Stimulated activated CD8-positive, alpha-beta memory T cell treated with anti-CD3 and anti-CD28 coated beads, Interleukin-15, amount 100 ng/mL, for 24 hours (primary cell): ENCODE measurements around the gene PAIP2.
"Not testable (repeated sequence)": the region's sequence is repeated elsewhere in the genome, so short reads cannot be mapped to it uniquely, and the experiment has no call there.

Experiments used
- DNase-seq: peaks from one replicate; pipeline ENCODE4 v3.0.0-alpha.2; 2020; ENCODE audit warnings: low read depth

PAIP2 gene

DNA sequence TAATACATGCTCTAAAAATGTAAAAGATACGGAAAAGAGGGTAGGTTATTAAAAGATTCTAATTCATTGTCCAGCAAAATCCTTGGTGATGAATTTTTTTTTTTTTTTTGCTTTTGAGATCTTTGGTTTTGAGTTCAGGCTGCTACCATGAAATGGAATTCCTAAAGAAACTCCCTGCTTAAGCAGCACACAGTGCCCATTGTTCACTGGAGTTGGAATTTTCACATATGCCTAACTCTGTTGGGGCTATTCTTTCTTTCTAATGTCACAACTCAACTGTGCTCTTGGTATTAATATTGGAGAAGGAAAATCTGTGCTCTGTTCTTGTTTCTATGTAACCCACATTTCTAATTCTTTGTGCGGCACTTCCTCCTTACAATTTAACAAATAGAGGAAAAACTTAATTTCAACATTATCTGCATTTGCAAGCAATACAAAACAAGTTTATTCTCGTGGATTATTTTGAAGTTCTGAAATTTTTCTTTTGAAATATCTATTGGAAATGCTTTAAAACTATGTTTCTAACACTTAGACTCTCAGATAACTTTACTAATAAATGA, 26.5 kb upstream of the PAIP2 start:
- no peak for DNase-seq

DNA sequence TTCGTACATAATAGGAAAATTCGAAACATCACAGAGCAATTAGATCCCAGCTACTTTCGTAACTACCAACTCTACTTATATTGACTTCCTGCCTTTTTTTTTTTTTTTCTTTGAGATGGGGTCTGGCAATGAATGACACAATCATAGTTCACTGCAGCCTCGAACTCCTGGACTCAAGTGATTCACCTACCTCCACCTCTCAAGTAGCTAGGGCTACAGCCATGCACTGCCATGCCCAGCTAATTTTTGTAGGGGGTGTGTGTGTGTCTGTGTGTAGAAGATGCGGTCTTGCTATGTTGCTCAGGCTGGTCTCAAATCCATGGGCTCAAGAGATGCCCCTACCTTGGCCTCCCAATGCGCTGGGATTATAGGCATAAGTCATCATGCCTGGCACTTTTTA, 5.8 kb upstream of the PAIP2 start:
- no peak for DNase-seq

DNA sequence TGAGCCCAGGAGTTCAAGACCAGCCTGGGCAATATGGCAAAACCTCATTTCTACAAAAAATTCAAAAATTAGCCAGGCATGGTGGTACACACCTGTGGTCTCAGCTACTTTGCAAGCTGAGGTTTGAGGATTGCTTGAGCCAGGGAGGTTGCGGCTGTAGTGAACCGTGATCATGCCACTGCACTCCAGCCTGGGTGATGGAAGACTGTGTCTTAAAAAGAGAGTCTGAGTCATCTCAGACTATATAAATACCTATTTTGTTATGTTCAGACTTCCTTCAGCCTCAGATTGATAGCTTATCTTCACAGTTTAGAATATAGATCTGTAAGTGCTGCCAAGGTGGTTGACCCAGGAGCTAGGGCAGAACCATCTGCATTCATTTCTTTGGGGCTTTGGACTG, 1.6 kb upstream of the PAIP2 start:
- DNase-seq: no peak

DNA sequence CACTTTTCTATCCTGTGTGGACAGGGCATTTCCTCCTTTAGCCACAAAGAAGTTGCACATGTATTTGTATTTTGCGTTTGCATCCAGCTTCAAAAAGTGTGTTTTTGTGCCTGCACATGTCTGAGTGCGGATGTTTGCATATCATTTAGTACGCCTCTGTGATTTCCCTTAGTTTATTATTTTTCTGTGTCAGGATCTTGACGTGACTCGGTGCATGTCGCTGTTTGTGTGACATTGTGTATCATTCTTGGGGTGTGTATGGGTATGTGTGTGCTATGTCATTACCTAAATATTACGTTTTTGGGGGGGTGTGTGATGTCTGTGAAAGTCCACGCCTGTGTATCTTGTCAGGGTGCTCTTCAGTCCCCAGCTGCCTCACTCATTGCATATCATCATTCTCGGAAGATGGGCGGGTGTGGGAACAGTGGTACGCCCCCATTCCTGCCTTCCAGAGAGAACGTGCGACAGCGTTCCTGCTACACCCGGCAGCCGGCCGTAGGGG, 416 bp upstream of the PAIP2 start:
- no peak for DNase-seq

DNA sequence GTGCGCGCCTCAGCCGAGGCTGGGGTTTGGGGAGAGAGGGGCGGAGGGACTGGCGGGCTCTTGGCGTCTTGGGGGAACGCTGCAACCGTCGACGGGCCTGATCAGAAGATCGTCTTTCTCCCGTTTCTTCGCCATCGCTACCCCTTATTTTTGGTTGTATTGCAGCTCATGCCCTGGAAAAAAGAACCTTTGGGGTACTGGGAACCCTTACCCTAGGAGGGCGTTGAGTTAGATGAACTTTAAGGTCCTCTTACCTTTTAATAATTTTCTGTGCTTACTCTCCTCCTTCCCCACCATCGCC, 719 bp downstream of the PAIP2 start:
- no peak for DNase-seq

DNA sequence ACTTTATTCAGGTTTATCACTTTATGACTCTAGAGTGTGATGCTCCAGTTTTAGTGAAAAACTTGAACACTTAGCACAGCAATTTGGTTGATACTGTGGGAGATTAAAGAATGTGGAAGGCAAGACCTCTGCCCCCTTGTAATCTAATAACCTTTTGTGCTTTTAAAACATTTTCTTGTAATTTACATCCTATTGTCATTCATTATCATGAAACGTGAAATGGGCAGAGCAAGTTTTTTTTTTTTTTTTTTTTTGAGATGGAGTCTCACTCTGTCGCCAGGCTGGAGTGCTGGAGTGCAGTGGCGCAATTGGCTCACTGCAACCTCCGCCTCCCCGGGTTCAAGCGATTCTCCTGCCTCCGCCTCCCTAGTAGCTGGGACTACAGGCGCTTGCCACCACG, 1.8 kb downstream of the PAIP2 start:
- DNase-seq: no peak

DNA sequence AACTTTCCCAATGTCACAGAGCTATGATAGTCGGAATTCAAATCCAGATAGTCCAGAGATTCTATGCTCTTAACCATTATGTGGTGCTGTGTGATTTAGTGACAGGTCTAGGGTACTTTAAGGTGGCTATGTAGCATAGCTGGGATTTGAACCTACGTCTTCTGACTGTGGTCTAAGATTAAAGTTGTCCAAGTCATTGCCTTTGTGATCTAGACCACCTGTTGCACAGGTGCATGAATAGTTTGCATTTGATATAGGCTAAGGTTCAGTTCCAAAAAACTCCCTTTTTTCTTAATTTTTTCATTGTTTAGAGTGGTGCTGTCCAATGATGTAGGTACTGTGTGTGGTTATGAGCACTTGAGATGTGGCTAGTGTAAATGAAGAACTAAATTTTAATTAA, 2.5 kb downstream of the PAIP2 start:
- no peak for DNase-seq

DNA sequence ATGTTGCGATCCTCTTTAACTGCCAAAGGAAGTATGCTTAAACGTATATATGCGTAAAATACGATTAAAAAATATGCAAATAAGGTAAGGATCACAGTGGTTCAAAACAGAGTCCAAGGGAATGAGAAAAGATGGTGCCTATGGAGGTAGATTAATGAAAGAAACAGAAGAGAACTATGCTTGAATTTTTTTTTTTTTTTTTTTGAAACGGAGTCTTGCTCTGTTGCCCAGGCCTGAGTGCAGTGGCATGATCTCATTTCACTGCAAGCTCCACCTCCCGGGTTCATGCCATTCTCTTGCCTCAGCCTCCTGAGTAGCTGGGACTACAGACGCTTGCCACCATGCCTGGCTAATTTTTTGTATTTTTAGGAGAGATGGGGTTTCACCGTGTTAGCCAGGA, 3.8 kb downstream of the PAIP2 start:
- DNase-seq: not testable (repeated sequence)

DNA sequence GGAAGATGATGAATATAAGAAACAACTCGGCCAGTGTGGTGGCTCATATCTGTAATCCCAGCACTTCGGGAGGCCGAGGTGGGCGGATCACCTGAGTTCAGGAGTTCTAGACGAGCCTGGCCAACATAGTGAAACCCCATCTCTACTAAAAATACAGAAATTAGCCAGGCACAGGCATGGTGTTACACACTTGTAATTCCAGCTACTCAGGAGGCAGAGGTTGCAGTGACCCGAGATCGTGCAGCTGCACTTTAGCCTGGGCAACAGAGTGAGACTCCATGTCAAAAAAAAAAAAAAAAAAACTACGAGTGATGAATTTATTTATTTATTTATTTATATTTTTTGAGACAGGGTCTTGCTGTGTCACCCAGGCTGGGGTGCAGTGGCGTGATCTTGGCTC, 6.2 kb downstream of the PAIP2 start:
- not testable (repeated sequence) for DNase-seq

DNA sequence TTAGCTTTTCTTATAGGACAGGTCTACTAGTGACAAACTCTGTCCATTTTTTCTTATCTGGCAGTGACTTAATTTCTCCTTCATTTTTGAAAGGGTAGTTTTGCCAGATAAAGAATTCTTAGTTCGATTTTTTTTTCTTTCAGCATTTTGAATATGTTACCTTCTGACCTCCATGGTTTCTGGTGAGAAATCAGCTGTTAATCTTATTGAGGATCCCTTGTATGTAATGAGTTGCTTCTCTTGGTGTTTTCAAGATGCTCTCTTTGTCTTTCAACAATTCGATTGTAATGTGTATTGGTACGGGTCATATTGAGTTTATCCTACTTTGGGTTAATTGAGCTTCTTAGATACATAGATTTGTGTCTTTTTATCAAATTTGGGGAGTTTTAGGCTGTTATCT, 12.5 kb downstream of the PAIP2 start:
- DNase-seq: no peak

DNA sequence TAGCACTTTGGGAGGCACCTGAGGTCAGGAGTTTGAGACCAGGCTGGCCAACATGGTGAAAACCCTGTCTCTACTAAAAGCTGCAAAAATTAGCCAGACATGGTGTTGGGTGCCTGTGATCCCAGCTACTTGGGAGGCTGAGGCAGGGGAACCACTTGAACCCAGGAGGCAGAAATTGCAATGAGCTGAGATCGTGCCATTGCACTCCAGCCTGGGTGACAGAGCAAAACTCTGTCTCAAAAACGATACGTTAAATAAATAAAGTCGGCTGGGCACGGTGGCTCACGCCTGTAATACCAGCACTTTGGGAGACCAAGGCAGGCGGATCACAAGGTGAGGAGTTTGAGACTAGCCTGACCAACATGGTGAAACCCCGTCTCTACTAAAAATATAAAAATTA, 14.2 kb downstream of the PAIP2 start:
- not testable (repeated sequence) for DNase-seq

DNA sequence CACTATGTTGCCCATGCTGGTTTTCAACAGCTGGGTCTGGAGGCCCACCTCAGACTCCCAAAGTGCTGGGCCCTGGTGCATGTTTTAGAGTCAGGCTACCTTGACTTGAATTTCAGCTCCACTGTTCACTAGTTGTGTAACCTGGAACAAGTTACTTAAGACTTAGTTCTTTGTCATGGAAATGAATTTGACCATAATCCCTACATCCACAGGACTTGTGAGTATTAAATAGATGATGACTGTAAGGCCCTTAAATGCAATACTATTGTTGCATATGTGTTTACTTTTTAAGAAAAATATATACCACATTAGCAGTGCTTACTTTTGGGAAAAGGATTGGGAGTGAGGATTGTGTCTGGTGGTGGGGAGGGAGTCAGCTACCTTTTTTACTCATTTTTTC, 16.4 kb downstream of the PAIP2 start:
- DNase-seq: no peak

DNA sequence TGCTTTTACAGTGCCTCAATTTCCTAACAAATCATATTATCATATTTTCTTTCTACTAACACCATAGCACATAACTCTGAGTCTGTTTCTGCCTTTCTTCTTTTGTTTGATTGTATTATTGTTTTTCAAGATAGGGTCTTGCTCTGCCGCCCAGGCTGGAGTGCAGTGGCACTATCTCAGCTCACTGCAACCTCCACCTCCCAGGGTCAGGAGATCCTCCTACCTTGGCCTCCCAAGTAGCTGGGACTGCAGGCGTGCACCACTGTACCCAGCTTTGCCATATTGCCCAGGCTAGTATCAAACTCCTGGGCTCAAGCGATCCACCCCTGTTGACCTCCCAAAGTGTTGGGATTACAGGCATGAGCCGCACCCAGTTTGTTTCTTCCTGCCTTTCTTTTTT, 18.7 kb downstream of the PAIP2 start:
- DNase-seq: no peak

DNA sequence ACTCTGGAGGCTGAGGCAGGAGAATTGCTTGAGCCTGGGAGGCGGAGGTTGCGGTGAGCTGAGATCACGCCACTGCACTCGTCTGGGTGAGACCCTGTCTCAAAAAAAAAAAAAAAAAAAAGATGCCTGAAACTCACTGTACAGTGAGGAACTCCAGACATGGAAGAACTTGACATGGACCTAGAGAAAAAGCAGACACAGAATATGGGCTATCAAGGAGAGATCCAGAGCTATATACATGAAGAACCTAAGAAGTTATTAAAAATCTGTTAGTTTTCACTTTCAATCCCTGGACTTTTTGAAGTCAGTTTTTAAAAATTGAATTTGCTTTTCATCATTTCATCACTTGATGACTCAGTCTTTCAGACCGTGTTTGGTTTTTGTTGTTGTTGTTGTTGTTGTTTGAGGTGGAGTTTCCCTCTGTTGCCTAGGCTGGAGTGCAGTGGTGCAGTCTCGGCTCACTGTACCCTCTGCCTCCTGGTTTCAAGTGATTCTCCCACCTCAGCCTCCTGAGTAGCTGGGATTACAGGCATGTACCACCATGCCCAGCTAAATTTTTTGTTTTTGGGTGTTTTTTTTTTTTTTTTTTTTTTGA, 20.3 kb downstream of the PAIP2 start:
- DNase-seq: no peak

DNA sequence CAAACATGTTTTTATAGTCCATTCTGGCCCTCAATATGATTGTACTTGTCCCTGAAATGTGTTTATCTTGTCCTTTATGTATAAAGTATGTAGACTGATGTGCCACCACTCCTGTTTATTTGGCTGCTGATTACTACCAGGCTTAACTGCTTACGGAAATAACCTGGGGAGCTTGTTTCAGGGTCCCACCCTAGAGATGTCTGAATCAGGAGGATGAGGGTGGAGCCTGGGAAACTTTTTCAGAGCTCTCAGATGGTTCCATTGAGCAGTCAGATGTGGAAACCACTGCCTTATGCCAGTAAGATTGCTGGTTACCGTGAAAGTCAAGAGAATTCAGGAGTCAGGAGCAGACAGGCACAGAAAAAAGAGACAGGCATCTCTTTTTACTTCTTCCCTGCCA, 22.3 kb downstream of the PAIP2 start:
- no peak for DNase-seq

DNA sequence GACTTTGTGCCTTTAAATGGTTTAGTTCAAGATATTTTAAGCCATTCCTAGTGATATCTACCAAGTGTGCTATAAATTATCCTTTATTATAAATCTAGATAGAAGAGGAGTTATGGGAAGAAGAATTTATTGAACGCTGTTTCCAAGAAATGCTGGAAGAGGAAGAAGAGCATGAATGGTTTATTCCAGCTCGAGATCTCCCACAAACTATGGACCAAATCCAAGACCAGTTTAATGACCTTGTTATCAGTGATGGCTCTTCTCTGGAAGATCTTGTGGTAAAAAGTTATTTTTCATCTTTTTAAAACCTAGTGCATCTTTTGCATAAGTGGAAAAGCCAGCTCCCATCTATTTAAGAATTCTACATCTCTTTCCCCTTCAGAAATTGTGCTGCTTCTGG, 22.8 kb downstream of the PAIP2 start:
- DNase-seq: no peak

DNA sequence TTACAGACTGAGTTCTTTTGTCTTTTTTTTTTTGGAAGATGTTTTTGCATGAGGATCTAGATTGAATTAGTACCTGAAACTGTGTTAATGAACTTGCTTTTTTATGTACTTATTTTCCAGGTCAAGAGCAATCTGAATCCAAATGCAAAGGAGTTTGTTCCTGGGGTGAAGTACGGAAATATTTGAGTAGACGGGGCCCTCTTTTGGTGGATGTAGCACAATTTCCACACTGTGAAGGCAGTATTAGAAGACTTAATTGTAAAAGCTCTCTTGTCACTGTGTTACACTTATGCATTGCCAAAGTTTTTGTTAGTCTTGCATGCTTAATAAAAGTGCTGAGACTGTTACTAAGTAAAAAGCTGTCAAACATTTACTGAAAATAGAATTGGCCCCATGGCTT, 27.0 kb downstream of the PAIP2 start:
- no peak for DNase-seq

DNA sequence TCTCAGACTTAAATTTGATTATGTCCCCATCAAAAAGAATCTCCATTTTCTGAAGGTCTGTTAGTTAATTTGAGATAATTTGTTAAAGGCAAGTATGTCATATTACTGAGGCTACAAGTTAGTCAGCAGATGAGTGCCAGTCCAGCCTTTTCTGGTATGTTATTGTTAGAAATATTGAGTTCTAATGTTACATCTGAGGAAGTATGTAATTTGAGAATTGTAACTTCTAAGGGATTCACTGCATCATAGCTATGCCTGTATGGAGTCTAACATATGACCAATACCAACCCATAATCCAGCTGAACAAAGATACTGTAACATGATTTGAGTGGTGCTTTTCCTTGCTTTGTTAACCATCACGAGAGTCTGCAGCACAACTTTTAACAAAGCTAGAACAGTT, 27.5 kb downstream of the PAIP2 start:
- no peak for DNase-seq

DNA sequence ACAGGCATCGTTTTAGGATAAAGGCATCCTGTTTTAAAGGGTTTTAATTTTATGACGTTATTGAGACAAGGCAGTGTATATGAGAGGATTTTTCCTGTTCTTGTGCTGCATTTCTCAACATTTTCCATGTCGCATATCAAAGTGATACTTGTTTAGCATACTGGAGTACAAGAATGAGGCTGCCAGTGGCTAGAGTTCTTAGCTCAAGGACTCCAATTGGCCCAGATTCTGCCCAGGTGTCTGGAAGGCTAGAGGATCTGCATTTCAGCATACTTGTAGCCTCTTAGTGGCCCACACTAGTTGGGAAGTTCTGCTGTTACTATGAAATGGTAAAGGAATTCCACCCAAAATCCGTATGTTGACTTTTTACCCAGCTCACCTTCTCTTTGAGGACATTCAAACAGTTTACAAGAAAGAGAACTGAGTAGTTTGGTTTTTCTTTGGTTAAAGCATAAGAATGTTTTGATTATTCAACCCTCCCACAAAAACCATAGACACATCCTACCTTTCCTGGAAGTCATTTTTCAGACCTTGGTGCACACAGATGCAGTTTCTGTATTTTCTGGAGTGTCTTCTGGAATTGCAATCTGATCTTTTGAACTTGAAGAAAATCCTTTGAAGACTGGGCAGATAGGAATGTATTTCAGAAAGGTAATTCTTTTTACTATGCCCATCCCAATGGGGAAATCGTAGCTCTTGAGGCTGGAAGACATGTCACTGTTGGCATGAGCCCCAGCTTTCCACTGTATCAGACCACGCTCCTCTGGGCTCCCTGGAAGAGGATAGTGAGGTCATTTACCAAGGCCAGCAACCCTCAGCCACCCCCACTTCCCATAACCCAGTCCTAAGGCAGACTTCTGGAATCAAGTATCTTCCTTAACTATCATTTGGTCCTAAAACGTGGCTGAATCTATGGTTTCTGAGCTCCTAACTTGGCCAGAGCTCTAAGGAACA, 30.1 kb downstream of the PAIP2 start:
- no peak for DNase-seq

DNA sequence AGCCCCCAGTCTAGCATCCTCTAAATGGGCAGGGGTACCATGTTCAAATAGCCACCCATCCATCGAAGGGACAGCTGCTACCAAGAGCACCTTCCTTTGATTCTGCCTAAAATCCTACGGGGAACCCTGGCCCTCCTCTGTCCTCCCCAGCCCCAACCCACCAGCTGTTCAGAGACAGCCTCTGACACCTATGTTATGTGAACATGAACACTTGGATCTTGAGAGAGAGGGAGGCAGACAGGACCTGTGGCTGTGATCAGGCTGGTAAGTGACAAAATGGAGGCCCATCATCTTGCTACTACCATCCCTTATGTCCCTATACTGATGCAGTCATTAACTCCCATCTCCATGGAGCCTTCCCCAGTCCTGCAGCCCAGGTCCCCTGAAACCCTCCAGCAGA, 33.3 kb downstream of the PAIP2 start:
- DNase-seq: no peak

DNA sequence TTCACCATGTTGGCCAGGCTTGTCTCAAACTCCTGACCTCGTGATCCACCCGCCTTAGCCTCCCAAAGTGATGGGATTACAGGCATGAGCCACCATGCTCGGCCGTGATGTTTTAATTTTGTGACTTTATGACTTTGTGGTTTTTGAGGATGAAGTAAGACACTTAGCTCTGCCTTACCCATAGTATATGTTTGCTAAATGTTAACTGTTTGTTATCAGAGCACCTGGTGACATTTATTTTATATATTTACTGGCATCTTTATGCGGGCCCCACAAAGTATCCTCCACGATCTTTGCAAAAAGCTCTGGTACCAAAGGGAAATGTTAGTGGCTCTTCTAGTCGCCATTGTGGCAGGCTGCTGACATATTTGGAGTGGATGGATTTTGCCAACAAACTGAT, 34.7 kb downstream of the PAIP2 start:
- no peak for DNase-seq

DNA sequence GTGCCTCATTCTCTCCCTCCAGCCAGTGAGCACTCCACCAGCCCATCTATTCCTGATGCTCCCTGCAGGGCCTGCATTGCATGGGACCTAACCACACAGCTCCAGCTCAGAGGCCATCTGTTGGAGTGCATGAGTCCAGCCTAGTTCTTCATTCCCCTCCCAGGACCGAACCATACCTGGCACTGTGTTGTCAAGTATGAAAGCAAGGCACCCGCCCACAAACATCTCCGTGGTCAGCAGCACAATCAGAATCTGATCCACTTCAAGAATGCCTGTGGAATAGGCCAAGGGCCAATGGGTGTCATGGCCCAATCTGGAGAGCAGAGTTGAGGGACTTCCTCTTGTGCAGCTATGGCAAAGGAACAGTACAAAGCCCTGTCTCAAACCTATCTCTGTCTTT, 35.6 kb downstream of the PAIP2 start:
- DNase-seq: no peak

DNA sequence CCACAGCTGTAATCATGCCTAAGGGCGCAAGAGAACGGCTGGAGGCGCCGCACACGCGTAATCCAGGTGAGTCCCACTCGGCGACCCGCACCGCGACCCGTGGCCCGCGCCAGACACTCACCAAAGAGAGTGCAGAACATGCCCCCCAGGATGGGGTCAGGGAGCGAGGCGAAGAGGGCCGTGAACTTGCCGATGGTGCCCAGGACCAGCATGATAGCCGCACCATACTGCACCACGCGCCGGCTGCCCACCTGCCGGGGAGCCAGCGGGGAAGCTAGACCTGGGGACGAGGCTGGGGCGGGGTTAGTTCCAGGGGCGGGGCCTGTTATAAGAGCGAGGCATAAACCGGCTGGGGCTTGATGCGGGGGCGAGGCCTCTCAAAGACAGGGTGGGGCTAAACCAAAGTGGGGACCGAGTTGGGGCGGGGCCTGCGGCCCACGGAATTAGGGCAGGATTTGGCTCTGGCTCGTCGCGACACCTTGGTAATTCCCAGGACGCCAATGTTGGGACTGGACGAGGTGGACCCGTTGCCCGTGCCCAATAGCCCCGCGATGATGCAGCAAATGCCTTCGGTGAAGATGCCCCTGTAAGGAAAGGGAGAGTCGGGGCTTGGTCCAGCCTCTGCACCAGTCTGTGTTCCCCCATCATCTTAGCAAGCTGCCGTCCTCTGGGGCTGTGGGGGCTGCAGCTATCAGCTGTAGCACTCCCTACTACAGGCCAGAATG, 36.6 kb downstream of the PAIP2 start:
- no peak for DNase-seq
